DND-41 (cell line): ENCODE data around the gene PSMG4.

Experiments used
- EZH2 ChIP-seq: IDR thresholded peaks from 3 replicates; pipeline ENCODE4 v1.6.1; 2012; ENCODE audit warnings: borderline replicate concordance, low read depth, mild to moderate bottlenecking, moderate library complexity, low read length, inconsistent platforms; ENCODE audit not compliant: severe bottlenecking
- TF ChIP-seq, protein P1 (sequence below): IDR thresholded peaks from 2 replicates; pipeline ENCODE4 v1.5.1; 2012; ENCODE audit warnings: borderline replicate concordance, low read length, moderate library complexity, mild to moderate bottlenecking; ENCODE audit not compliant: poor library complexity, severe bottlenecking; ENCODE audit errors: extremely low read depth

DNA sequence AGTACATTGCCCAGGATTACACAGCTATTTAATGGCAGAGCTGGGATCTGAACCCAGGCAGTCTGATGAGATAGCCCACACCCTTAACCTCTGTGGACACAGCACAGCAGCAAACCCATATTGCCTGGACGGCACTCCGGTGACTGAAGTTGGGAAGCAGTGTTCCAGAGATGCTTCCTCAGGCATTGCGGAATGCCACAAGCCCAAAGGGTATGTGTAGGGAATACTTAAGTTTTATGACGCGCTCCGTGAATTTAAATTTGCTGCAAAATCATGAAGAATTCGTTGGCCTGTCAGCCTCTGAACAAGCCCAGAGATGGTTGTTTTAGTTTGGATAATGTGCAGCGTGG is 46.4 kb downstream of the PSMG4 start:
- TF ChIP-seq, protein P1, sequence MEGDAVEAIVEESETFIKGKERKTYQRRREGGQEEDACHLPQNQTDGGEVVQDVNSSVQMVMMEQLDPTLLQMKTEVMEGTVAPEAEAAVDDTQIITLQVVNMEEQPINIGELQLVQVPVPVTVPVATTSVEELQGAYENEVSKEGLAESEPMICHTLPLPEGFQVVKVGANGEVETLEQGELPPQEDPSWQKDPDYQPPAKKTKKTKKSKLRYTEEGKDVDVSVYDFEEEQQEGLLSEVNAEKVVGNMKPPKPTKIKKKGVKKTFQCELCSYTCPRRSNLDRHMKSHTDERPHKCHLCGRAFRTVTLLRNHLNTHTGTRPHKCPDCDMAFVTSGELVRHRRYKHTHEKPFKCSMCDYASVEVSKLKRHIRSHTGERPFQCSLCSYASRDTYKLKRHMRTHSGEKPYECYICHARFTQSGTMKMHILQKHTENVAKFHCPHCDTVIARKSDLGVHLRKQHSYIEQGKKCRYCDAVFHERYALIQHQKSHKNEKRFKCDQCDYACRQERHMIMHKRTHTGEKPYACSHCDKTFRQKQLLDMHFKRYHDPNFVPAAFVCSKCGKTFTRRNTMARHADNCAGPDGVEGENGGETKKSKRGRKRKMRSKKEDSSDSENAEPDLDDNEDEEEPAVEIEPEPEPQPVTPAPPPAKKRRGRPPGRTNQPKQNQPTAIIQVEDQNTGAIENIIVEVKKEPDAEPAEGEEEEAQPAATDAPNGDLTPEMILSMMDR, result no peak
- no peak for TF ChIP-seq EZH2
